ENCODE results near the gene STX3.

Gene STX3

DNA sequence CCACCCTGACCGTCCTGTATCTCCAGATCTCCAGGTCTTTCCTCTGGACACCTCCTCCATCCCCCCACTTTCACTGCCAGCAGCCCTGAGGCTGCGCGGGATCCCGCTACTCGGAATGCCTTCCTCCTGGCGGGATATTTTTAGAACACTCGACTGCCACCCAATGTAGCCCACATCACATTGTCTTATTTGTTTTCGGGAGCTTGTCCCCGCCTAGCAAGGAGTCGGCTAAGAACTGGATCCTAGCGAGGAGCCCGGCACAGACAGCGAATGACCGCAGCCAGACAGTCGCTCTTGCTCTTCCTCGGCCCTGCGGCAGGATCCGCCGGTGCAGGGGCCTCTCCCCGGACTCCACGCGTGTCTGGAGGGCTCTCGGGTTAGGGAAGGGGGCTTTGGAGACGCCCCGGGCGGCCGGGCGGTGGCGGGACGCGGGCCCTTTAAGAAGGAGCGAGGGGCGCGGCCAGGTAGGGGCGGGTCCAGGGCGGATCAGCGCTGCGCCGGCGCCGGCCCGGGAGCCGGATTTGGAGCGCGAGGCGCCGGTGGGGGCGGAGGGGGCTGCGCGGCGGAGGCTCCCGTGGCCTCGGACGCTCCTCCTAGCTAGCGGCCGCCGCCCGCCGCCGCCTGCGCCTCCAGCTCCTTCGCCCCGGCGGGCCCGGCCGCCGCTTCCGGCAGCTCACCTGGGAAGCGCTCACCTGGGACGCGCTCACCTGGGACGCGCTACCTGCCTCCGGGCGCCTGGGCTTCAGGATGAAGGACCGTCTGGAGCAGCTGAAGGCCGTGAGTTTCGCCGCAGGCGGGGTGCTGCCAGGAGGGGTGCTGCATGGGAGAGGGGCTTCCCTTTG is at the start of gene STX3:
STX3 (plus strand) TSS at position 518 of the 842 bp plus-strand sequence; CDS start at position 748, 230 bp downstream.
- peak; percentile 63 for DNase-seq

DNA sequence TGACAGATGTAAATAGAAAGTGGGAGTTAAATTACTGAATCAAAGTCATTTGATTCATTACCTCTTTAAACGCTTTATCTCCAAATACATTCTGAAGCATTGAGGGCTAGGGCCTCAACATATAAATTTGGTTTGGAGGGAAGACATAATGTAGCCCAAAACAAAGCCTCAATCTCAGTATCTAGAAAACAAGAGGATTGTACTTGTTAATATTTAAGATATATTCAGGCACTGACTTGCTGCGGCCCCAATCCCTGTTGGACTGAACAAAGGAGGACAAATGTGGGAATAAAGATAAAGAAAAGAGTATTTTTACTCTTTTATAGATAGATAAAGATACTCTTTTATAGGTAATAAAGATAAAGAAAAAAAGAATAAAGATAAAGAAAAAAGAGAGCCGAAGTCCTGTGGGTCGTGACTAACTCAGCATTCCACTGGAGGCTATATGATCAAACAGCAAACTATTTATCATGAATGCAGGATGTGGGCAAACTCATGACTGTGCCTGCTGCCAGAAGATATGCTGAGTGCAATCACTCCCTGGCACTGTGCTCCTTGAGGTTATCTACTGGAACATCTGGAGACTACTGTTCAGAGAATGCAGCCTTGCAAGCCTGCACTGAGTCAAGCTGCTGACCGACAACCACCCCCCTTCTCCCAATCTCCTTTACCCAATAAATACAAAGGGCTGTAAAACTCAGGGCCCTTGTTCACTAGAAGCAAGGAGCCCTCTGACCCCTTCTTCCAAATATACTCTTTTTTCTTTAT is 48.5 kb upstream of the STX3 start:
- DNase-seq = no peak

DNA sequence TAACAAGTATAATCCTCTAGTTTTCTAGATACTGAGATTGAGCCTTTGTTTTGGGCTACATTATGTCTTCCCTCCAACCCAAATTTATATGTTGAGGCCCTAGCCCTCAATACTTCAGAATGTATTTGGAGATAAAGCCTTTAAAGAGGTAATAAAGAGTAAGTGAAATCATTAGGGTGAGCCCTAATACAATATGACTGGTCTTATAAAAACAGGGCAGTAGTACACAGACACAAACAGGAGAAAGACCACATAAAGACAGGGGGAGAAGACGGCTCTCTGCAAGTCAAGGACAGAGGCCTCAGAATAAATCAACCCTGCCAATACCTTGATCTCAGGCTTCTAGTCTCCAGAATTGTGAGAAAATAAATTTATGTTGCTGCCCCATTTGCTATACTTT is 47.8 kb upstream of the STX3 start:
- no peak for DNase-seq

DNA sequence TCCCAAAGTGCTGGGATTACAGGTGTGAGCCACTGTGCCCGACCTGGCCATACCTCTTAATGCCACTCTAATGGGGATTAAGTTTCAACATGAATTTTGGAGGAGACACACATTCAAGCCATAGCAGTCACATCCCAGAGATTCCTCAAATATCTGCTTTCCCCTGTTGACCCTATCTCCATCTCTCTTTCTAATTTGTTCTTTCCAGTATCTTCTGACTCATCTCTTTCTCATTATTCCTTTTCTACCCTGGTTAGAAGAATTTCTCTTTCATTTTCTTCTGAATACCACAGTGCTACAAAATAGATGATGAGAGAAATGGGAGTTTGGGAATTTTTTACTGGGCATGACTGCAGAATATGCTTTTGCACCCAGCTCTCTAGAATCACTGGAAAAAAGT is 46.6 kb upstream of the STX3 start:
- no peak for DNase-seq

DNA sequence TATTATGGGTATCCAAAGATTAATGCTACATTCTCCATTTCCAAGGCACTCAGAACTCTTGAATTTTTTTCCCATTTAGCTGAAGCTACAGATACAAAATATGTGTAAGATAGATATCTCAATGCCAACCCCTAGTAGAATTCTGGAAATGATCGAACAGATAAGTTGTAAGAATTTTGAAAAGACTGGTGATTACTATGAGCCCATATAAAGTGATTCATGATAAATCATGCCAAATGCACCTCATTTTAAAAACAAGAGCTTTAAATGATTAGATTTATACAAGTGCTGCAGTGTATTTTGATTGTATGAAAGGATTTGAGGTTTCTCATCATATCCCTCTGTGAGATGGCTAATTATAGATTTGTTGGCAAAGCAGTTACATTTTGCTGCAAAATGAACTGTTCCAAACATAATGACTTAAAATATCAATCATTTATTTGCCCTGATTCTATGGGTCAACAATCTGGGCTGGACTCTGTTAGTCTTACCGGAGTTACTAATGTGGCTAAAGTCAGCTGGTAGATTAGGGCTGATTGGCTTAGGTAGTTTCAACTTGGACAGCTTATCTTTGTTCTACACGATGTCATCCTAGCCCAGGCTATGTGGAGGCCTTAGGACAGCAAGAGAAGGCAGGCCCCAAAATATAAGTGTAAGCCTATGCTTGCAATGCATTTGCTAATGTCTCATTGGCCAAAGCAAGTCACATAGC is 44.9 kb upstream of the STX3 start:
- DNase-seq = no peak

DNA sequence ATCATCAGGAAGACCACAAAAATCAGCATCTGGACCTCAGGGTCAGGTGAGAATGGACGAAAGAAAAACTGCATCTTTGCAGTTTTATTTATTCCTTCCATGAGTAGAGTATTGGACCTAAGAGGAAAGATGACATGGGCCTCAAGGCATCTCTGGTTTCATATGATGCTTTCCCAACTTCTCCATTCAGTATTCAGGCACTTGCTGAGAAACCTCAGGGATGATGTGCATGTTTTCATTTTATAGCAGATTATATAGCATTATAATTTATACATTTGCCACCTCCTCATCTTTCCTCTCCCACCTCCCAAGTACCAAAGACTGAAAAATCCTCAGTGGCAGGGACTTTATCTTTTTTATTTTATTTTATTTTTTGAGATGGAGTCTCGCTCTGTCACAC is 41.4 kb upstream of the STX3 start, which contains the start of gene OR10V1:
OR10V1 (minus strand) TSS at position 101 of the 400 bp plus-strand sequence; CDS start at position 101, 0 bp downstream.
- DNase-seq = no peak

DNA sequence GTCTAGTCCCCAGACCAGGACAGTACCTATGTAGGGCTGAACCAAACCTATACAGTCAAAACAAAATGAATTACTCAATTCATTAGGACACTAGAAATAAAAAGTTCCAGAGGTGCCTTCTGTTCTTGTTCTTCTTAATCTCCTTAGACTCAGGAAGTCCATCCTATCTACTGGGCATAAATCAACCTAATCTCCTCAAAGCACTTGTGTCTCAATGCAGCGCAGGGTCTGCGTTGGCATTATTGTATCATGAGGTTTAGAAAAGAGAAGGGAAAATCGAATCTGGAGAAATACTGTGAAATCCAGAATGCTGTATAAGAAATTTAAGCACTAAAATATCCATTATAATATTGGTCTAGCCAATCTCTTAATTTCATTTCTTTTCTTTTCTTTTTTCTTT is 39.1 kb upstream of the STX3 start:
- DNase-seq = no peak

DNA sequence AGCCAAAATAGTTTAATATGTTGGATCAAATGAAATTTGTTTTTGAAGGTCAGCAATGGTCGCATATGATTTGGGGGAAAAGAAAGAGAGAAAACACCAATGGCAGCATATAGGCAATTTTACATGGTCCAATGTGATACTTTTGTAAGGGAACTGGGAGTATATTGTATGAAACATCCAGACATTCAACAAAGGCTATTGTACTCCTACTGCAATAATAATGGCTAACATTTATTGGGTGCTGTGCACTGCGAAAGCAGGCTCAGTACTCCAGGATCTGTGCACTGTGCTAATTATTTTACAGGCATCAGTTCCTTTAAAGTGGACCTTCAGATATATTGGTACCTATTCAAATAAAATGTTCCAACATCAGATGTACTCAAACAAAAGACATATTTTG is 35.6 kb upstream of the STX3 start:
- DNase-seq = no peak

DNA sequence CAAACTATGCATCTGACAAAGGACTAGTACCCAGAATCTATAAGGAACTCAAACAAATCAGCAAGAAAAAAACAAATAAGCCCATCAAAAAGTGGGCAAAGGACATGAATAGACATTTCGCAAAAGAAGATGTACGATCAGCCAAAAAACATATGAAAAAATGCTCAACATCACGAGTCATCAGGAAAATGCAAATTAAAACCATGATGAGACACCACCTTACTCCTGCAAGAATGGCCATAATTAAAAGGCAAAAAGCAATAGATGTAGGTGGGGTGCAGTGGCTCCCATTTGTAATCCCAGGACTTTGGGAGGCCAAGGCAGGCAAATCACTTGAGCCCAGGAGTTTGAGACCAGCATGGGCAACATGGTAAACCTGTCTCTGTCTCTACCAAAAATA is 31.1 kb upstream of the STX3 start:
- DNase-seq = no peak

DNA sequence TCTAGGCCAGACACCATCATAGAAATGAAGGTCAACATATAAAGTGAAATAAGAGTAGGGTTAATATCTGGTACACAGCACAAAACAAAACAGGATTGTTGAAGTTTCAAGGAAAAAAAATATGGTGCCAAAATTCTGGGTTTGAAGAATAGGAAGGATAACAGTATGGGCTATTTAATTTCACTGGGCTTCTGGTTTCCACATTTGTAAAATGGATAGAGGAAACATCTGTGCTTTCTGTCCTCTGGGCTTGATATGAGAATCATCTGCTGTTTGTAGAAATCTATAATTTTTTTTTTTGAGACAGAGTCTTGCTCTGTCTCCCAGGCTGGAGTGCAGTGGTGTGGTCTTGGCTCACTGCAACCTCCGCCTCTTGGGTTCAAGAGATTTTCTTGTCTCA is 27.8 kb upstream of the STX3 start:
- DNase-seq = no peak

DNA sequence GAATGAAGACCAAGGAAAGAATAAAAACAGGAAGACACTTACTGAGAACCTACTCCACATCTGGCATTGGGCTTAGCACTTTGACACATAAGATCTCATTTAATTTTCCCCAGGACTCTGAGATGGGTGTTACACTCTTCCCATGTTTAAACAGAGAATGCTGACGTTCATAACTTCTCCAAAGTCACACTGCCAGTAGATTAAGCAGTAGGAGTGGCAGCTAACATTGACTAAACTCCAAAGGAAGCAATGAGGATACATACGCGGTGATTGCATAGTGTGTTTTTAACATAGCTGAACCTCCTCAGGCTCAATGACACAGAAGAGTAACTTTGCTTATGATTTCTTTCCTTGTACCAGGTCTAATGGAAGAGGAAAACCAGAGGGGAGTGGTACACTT is 27.0 kb upstream of the STX3 start:
- DNase-seq = no peak

DNA sequence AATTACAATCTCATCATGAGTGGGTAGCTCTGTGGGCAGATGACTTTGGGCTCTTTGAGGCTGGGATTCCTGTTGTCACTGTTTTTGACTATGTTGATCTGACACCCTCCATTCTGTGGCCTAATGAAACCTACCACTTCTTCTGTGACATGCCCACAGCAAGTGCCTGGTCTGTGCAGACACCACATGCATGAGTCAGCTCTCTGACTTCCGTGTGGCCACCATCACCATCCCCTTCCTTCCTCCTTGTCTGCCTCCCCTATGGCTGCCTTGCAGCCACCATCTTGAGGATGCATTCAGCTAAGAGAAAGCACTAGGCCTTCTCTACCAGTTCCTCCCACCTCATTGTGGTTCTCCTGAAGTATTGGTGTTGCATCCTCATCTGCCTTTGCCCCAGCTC is 26.3 kb upstream of the STX3 start:
- no peak for DNase-seq

DNA sequence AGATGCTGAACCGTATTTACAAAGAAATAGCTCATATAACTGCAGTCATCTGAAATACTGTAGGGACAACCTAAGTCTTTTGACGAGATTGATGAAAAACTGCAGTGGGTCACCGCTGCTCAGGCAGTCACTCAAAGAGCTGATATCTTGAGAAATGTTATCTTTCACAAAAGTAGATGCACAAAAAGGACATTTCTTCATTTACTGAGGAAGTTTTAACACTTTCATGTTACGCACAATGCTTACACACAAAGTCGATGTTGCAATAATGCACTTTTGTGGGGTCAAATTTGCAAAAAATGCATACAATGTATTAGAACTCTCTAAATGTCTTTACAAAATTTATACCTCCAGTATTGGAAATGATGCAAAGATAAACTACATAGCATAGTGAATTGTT is 25.3 kb upstream of the STX3 start:
- DNase-seq = no peak

DNA sequence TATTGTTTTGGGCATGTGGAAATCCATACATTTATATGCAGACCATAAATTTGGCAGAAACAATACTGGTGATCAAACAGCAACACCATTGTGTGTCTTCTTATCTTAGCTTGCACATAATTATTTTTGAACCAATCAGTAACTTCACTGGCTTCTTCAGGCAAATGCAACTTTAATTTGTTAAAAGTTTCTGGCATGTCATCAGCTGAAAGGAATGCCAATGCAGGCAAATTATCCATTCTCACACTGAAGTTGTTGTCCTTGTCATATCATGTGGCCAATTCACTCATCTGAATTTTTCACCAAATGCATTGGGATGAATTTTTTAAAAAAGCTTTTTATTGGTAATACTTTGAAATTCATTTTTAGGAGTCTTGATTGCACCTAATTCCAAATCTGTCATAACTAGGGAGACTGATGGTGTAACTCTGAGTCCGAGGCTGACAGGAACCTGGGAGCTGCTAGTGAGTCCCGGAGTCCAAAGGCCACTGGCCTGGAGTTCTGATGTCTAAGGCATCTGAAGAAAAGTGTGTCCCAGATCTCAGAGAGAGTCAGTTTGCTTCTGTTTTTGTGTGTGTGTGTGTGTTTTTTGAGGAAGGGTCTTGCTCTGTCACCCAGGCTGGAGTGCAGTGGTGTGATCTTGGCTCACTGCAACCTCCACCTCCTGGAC is 24.1 kb upstream of the STX3 start:
- DNase-seq = no peak

DNA sequence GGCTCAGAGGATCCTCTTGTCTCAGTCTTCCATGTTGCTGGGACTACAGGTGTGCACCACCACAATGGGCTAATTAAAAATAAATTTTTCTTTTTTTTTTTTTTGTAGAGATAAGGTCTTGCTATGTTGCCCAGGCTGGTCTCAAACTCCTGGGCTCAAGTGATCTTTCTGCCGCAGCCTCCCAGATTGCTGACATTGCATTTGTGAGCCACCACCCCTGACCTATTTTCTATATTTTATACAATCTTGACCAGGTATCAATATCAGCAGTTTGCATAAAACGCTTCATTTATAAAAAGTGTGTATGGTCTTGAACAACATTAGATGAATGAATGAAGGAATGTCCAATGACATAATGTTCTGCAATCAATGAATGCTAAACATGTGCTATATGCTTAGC is 9.1 kb upstream of the STX3 start:
- no peak for DNase-seq

DNA sequence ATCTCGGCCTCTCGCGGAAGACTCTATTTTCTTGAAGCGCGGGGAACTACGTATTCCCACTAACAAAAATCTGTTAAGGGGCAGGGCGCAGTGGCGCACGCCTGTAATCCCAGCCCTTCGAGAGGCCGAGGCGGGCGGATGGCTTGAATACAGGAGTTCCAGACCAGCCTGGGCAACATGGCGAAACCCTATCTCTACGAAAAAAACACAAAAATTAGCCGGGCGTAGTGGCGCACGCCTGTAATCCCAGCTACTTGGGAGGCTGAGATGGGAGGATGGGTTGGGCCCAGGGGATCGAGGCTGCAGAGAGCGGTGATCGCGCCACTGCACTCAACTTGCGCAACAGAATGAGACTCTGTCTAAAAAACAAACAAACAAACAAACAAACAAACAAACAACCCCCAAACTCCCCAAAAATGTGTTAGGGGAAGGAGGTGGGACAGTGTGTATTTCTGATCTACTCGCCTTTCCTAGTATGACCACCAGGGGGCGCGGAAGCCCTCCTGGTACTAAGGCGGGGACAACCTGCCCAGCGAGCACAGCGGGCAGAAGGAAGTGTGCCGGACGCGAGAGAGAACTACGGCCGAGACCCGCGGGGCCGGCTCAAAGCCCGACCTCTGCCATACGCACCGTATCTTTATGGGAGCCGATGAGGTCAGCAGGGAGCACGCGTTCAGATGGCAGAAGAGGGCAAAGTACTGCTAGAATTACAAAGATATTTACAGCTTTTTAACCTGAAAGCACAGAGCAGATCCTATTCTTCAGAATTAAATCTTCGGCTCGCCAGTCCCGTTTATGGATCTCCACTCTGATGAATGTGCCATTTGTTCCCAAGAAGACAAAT is 1.3 kb upstream of the STX3 start:
- DNase-seq = peak; percentile 82

DNA sequence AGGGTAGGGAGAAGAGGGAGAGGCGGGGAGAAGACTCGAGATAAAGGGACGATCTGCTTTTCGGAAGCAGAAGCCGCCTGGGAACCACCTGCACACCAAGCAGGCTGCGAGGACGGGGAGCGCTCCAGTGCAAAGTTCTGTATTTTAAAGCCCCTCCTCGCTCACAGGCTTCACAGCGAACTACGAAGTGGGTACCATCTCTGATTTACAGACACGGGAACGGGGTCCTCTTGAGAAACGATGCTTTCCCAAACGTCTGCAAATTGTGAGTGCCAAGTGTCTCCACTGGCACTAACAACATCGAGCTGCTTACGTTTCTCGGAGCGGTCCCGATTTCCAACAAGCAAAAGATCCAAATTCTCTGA is 700 bp upstream of the STX3 start:
- DNase-seq = peak; percentile 43

DNA sequence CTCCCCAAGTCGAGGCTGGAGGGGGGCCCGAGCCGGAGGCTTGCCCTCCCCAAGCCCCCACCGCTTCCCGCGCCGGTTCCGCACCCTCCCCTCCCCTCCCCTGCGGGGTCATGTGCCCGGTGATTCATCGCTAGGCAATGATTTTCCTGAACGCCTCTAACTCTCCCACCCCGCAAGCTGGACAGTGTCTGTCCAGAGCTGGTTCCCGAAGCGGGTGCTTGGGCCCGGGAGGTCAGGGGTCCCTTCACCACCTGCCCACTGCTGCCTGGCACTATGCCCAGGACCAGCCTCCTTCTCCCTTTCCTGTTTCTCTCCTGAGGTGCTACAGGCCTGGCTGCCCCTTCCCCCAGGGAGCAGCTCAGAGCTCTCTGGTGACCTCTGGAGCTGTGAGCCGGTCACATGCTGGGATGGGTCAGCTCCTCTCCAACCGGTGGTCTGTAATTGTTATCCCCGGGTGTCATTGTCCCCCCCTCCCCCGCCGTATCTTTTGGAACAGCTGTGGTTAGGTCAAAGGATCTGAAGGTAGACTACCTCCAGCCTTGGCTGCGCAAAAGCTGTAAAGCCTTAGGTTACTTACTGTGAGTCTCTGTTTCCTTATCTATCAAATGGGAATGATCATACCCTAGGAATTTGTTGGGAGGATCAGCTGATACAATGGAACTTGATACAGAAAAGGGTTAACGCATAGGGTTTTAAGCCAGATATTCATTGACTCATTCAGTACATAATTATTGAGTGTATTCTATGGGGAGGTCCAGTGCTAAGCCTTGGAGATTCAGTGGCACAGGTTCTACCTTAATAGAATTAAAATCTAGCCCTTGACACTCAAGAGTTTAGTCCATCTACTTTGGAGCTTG is 753 bp downstream of the STX3 start:
- DNase-seq = no peak

DNA sequence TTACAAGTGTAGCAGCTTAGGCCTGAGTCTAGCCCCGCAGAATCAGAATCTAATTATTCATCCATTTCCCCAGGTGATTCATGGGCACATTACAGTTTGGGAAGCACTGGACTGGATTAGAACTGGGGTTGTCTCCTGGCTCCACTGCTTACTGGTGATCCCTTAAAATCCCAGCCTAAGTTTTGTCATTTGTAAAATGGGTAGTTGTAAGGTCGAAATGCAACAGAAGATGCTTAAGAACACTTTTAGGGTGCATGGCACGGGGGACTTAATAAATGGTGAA is 1.3 kb downstream of the STX3 start:
- no peak for DNase-seq

DNA sequence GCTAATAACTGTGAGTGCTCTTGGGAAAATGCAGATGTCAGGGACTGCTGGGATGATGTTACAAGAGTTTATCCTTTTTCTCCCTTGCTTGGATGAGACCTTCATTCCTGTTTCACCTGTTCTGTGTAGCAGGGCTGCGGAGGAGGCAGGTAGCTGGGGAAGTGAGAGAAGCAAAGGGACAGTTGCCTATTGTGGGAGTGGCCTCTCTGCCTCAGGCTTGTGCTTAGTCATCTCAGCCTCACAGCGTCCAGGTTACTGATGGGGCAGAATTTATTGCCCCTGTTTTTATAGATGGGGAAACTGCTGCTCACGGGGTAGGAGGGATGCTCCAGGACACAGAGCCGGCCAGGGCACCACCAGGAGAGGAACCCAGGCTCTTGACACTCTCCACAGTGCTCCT is 1.7 kb downstream of the STX3 start:
- DNase-seq = no peak

DNA sequence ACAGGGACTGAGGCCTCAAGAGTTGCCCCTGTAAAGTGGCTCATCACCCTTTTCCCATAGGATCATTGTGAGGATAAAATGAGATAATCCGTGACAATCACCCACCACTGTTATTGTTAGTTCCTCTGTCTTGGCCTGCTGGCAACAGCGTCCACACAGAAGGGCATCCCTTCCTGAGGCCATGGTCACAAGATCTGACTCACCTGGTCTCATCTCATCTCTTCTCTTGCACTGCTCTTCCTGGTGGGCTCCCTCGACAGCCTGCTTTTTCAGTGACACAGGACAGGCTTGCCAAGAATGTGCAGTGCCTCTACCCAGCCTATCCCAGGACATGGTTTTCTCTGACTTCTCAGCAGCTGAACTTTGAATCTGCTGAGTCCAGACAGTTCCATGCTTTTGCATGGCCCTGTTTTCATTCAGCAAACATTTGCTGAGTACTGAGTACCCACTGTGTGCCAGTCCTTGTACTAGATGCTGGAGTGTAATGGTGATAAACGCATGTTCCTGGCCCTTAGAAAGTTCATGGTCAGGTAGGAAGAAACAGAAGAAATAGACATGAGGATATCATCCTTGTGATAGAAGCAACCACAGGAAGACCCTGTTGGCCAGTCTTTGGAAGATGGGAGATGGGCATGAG is 3.3 kb downstream of the STX3 start:
- DNase-seq = no peak
